HG03565 (cell line): Measurements from ENCODE around the gene TMTC3.
"Not testable (repeated sequence)": the region's sequence is repeated elsewhere in the genome, so short reads cannot be mapped to it uniquely, and the experiment has no call there.

ENCODE experiments used
- ATAC-seq: cut with Tn5 transposase; IDR thresholded peaks from one replicate; pipeline ENCODE4 v1.9.1; 2021; ENCODE audit warnings: mild to moderate bottlenecking, moderate library complexity; ENCODE audit not compliant: unreplicated experiment

TMTC3 gene

DNA sequence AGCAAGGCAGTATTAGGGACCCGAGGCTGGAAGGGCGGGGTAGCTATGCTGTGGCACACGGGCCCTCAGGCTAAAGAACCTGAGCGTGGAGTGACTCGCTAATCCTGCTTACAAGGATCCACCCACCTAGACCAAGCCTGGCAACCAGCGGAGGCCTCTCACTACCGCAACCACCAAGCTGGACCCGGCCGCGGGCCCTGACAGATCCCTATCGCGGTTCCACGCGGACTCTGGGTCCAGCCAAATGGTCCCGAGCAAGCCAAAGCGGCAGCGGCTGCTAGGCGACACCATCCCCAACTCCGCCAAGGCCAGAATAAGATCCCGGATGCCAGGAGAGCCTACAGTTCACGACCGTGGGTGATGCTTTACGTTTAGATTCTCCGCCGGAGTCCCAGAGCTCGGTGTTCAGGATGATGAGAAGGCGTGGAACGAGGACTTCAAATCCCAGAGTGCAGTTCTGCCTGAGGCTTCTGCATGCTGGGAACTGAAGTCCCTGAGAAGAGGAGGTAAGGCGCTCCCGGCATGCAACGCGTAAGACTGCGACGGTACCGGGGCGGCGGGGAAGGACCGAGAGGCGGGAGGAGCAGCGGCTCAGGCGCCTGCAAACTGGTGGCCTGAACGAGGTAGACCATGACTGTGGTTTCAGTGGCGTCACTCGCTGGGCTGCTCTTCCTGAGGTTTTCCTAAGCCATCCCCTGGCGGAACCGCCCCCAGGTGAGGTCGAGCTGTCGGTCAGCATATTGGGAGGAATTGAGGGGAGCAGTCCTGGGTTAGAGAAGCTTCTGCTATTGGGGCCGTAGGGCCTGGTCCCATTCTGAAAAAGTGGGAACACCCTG, at the start of gene TMTC3, which contains the start of gene CEP290:
Gene TMTC3 (plus strand): TSS at position 534 of the 836 bp plus-strand sequence. CDS start 6,009 bp downstream, outside the sequence.
Gene CEP290 (minus strand): TSS at position 315 of the 836 bp plus-strand sequence. CDS start 781 bp downstream, outside the sequence.
- peak; percentile 95 for ATAC-seq

DNA sequence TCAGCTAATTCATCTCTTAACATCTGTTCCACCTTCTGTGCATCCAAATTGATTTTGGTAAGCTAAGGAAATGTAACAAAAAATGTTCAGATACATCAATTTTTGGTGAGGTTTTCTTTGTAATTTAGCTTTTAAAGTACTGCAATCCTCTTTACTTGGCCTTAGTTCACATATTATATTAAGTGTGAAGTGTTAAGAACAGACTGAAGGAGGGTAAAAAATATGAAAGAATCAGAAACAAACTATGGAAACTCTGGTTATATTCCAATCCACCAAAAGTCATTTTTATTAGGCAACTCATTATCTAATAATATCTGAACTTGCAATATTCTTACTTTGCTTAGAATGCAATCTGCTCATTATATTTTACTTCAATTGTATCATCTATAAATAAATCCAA, 49.3 kb upstream of the TMTC3 start:
- ATAC-seq: no peak

DNA sequence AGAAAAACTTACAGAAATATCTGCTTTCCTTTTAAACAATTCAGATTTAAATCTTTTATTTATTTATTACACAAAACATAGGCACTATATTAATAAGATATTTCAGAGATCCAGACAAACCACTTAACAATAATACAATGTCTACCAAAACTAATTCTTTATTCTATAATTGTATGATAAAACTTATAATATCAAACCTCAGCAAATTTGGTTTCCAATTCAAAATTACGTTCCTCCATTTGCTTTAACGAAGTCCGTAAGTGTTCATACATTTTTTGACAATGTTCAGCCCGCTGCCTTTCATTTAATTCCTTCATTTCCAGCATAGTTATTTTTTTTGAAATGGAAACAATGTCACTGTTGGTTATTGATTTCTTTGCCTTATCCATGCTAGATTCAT, 48.5 kb upstream of the TMTC3 start:
- ATAC-seq: no peak

GRCh38 chr12:88108021-88108420, 34.1 kb upstream of the TMTC3 start:
- no peak for ATAC-seq

DNA sequence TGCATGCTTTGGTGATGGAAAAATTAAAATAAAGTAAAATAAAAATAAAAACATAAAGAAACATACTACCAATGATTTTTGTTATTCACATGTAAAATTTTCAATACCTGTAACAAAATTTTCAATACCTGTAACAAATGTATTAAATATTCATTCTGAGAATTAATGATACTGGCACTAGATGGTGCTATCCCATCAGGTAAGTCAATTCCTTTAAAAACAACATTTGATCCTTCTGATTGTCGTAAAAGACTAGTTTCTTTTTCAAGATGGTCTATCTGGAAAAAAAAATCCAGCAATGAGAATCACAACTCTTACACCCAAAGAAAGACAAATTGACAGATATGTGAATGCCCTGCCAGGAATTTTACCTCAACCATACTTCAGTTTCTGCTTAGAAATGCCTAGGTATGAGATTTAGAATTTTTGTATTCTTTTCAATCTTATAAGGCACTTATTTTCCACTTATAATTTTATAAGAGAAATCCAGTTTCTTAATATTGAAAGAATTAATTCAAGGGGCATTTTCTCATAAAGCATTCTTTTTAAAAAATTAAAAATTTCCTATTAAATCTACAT, 30.9 kb upstream of the TMTC3 start:
- ATAC-seq: no peak

- no peak for ATAC-seq
Observed at GRCh38 chr12:88113871-88114270, 28.2 kb upstream of the TMTC3 start.

GRCh38 chr12:88122666-88123065, 19.4 kb upstream of the TMTC3 start:
- peak; percentile 46 for ATAC-seq

DNA sequence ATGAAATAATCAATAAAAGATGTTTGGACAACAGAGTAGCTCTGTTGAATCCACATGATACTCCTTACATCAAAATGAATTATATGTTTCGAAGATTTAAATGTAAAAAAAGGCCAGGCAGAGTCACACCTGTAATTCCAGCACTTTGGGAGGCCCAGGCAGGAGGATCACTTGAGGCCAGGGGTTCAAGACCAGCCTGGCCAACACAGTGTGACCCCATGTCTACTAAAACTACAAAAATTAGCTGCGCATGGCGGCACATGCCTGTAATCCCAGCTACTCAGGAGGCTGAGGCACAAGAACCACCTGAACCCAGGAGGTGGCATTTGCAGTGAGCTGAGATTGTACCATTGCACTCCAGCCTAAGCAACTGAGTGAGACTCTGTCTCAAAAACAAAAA, 15.0 kb upstream of the TMTC3 start:
- ATAC-seq: no peak

GRCh38 chr12:88127855-88128254, 14.3 kb upstream of the TMTC3 start:
- no peak for ATAC-seq

GRCh38 chr12:88132392-88132791, 9.7 kb upstream of the TMTC3 start:
- ATAC-seq: no peak

DNA sequence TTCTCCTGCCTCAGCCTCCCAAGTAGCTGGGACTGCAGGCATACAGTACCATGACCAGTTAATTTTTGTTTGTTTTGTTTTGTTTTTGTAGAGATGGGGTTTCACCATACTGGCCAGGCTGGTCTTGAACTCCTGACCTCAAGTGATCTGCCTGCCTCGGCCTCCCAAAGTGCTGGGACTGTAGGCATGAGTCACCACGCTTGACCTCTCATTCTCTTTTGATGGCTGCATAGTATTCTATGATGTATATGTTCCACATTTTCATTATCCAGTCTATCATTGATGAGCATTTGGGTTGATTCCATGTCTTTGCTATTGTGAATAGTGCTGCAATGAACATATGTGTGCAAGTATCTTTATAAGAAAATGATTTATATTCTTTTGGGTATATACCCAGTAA, 8.9 kb upstream of the TMTC3 start:
- not testable (repeated sequence) for ATAC-seq

DNA sequence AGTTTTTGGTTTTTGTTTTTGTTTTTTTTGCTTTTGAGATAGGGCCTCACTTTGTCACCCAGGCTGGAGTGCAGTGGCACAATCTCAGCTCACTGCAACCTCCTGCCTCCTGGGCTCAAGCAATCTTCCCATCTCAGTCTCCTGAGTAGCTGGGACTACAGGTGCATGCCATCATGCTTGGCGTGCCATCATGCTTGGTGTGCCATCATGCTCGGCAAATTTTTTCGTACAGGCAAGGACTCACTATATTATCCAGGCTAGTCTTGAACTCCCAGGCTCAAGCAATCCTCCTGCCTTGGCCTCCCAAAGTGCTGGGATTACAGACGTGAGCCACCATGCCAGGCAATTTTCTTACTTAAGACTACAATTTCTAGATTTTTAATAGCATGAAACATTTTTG, 2.4 kb upstream of the TMTC3 start:
- ATAC-seq: not testable (repeated sequence)

- ATAC-seq: no peak
Observed at GRCh38 chr12:88141425-88141773, 708 bp upstream of the TMTC3 start.

- no peak for ATAC-seq
Observed at GRCh38 chr12:88142610-88142991, 494 bp downstream of the TMTC3 start.

GRCh38 chr12:88144037-88144436, 1.9 kb downstream of the TMTC3 start:
- ATAC-seq: no peak

DNA sequence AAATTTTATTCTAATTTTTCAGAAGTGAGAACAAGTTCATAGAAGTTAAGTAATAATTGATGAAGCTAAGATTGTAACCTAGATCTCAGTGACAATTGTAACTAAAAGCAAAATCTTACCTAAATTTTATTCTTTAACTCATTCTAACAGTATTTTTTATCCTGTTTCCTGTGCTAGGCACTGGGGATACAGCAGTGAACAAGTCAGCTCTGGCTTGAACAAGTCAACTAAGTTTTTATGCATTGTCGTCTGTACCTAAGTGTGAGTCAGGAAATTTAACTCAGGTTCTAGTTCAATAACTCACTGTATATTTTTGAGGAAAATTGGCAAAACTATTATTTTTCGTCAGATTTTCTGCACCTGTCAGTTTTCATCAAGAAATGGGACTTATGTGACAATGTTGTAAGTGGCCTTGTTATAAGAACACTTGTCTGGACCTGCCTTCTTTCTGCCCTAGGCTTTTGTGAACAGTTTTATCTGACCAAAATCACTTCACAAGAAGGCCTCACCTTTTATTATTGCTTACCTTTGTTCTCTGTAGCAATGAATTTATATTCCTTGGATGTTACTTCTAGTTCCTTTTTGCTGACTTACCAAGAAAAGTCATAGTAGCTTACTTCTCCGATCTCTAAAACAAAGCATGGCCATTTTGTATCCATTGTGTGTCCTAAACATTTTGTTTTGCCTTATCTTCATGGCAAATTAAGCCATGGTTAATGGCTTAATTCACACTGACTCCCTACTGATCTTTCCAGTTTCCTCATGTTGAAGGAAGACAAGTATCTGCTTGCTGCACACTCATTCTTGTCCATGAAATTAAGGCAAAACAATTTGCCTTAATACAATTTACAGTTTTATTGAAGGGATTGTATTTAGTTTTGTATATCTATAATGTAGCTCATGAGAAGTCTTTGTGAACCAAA, 2.7 kb downstream of the TMTC3 start:
- ATAC-seq: no peak

GRCh38 chr12:88145567-88146505, 3.7 kb downstream of the TMTC3 start:
- ATAC-seq: no peak

- no peak for ATAC-seq
Observed at GRCh38 chr12:88150063-88150462, 8.0 kb downstream of the TMTC3 start.

DNA sequence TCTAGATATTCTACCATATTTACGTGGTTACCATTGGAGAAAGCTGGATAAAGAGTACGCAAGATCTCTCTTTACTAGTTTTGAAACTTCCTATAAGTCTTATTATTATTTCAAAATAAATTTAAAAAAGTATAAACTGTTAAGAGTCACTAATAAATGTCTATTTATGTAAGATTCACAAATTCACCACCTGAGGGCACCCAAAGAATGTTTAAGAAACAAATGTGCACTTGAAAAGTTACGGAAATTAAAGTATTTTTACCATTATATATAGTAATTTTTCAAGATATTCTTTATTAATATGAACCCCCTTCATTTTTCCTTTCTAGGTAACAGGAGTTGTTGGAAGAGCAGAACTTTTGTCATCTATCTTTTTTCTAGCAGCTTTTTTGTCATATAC, 11.9 kb downstream of the TMTC3 start:
- no peak for ATAC-seq

DNA sequence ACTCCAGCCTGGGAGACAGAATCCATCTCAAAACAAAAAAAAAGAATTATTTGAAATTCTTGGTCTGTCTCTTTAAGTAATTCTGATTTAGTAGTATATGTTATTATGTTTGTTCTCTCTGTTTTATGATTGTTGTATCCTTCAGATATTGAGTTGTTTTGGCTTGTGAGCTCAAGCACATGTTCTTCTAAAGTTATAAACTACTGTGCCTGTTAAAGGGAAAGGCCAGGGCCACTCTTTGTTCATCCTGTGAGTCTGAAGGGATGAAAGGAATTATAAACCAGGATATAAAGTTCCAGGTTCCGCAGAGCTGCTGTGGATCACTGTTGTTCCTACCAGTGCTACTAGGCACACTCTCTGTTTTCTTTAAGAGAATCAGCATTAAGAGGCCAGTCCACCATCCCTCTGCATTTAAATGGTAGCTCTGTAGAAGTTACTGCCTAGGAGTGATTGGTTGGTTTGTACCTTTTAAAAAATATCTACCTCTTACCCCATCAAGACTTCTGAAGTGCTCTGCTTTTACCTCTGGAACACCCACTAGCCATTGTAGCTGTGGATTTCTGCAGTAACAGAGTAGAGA, 14.1 kb downstream of the TMTC3 start:
- ATAC-seq: no peak
